ENCODE measurements around the gene SLC9A5. TPM values are rescaled to one million over a fixed set of nuclear protein-coding genes. Genes with fewer than 3 reads are reported as not detected.

SLC9A5 gene
- total and polyA plus RNA-seq, 9 of the 15 experiments (the other 6 are each of a cell fraction or from before 2014, with no cell fraction given): 0.06 to 3.1 (median 1.2) TPM

- FAIRE-seq (no peak), DNase-seq (ENCODE audit: extremely low read depth in 1 of 4, low spot score in 3 of 4) (no peak), ATAC-seq (no peak)
- Histone ChIP-seq H3K9ac (ENCODE audit: insufficient read depth in 1 of 2, low read depth in 2 of 2, low read length in 2 of 2) (peak overlapping the region in 1 of 2 experiments; percentile 78; a peak in 2 of 4 replicates), H3K4me1 (replicated peaks in 1 of 2; ENCODE audit: control insufficient read depth in 2 of 2, insufficient read depth in 2 of 2, low read length in 2 of 2) (peaks cover 23 to 29% of the 10 kb centered on the region in 2 experiments), H3K9me3 (replicated peaks; ENCODE audit: control insufficient read depth, insufficient read depth, low read depth, low read length) (no peaks in the 10 kb centered on the region), H3K27me3 (ENCODE audit: control insufficient read depth in 2 of 2, insufficient read depth in 2 of 2, low read length in 2 of 2) (no peaks in the 10 kb centered on the region), H3K4me2 (ENCODE audit: insufficient read depth, low read length) (no peak overlapping the region), H4K20me1 (replicated peaks; ENCODE audit: control insufficient read depth, insufficient read depth, low read length) (no peaks in the 10 kb centered on the region), H3K4me3 (no peak overlapping the region), H2AFZ (ENCODE audit: low read depth, low read length) (no peak overlapping the region), H3K27ac (ENCODE audit: extremely low read depth, low read depth, low read length) (no peak overlapping the region), H3K9me1 (ENCODE audit: control insufficient read depth, insufficient read depth, low read length) (no peaks in the 10 kb centered on the region), H3K36me3 (ENCODE audit: control insufficient read depth, insufficient read depth, low read length) (peaks cover 11% of the 10 kb centered on the region; the same call in 1 of the 3 replicates), H3K79me2 (ENCODE audit: control insufficient read depth, insufficient read depth, low read length) (no peaks in the 10 kb centered on the region)
- POLR2A ChIA-PET: interaction anchor here (0.5 to 1.8 kb wide), 5 partner anchors 8 to 1203 kb away, joined by 3 to 5 read pairs (median 4); no protein-coding TSS in a partner anchor
- WGBS (ENCODE audit: insufficient coverage, low coverage, missing lambda C conversion rate): 84% methylated on average over 11 of the region's 11 CpGs
- TF ChIP-seq SUPT5H (IDR thresholded peaks at IDR 0.05) (no peak; the same call in 1 of the 2 replicates), ZNF263 (CRISPR knock-in tag; IDR thresholded peaks at IDR 0.05; ENCODE audit: borderline replicate concordance) (peak; percentile 61; the same call in 1 of the 2 replicates), POLR2A (conservative IDR thresholded peaks at IDR 0.05) (0 out of 2 replicates have a peak, but pooled peaks have one; percentile 37), POLR2AphosphoS2 (IDR thresholded peaks at IDR 0.05; ENCODE audit: low read length) (peak; percentile 7; the same call in 1 of the 2 replicates), POLR2G (IDR thresholded peaks at IDR 0.05; ENCODE audit: low read depth, low read length) (peak; percentile 74)
- intact Hi-C loops (cut with micrococcal nuclease) (no loop called here), in situ Hi-C loops (cut with MboI) (no loop called here)
- BruUV-seq (replicated peaks): no TSS peak
- CTCF ChIA-PET (ENCODE audit: low intra/inter-chr PET ratio): no interaction called here
Measured at GRCh38 chr16:67270931-67271338, 22.2 kb downstream of the SLC9A5 start.

- POLR2A ChIA-PET: interaction anchor here (0.5 to 1.0 kb wide), 2 partner anchors 35 to 63 kb away, joined by 3 read pairs; no protein-coding TSS in a partner anchor
- intact Hi-C loops (cut with micrococcal nuclease): no loop called here
- H4K20me1 ChIP-seq (replicated peaks; ENCODE audit: control insufficient read depth, insufficient read depth, low read length): no peaks in the 10 kb centered on the region
- no peaks in the 10 kb centered on the region for H3K9me3 ChIP-seq (replicated peaks; ENCODE audit: control insufficient read depth, insufficient read depth, low read depth, low read length)
- no peak overlapping the region for H3K4me3 ChIP-seq
- BruUV-seq (replicated peaks): no TSS peak
- no peaks in the 10 kb centered on the region for H3K27me3 ChIP-seq (ENCODE audit: control insufficient read depth in 2 of 2, insufficient read depth in 2 of 2, low read length in 2 of 2)
- no peak for FAIRE-seq
- peaks cover 15% of the 10 kb centered on the region; the same call in 1 of the 3 replicates for H3K36me3 ChIP-seq (ENCODE audit: control insufficient read depth, insufficient read depth, low read length)
- H3K4me2 ChIP-seq (ENCODE audit: insufficient read depth, low read length): no peak overlapping the region
- peaks cover 23 to 29% of the 10 kb centered on the region in 2 experiments for H3K4me1 ChIP-seq (replicated peaks in 1 of 2; ENCODE audit: control insufficient read depth in 2 of 2, insufficient read depth in 2 of 2, low read length in 2 of 2)
- no peaks in the 10 kb centered on the region for H3K79me2 ChIP-seq (ENCODE audit: control insufficient read depth, insufficient read depth, low read length)
- H2AFZ ChIP-seq (ENCODE audit: low read depth, low read length): no peak overlapping the region
- CTCF ChIA-PET (ENCODE audit: low intra/inter-chr PET ratio): no interaction called here
- in situ Hi-C loops (cut with MboI): no loop called here
- H3K9me1 ChIP-seq (ENCODE audit: control insufficient read depth, insufficient read depth, low read length): no peaks in the 10 kb centered on the region
- no peak overlapping the region for H3K27ac ChIP-seq (ENCODE audit: extremely low read depth, low read depth, low read length)
- 0 out of 4 replicates have a peak overlapping the region, but pooled peaks of 1 of the 2 experiments have one; percentile 31 for H3K9ac ChIP-seq (ENCODE audit: insufficient read depth in 1 of 2, low read depth in 2 of 2, low read length in 2 of 2)
- TF ChIP-seq GATA2 (CRISPR knock-in tag; IDR thresholded peaks at IDR 0.05) (no peak), FOXK1 (CRISPR knock-in tag; IDR thresholded peaks at IDR 0.05; ENCODE audit: borderline replicate concordance) (no peak), NRF1 (conservative IDR thresholded peaks at IDR 0.05 in 1 of 2, IDR thresholded peaks at IDR 0.05 in 1 of 2) (no peak), MYNN (IDR thresholded peaks at IDR 0.05) (0 out of 2 replicates have a peak, but pooled peaks have one; percentile 4), MYNN (CRISPR knock-in tag; IDR thresholded peaks at IDR 0.05) (no peak), SIN3A (IDR thresholded peaks at IDR 0.05; ENCODE audit: borderline replicate concordance in 2 of 2, control insufficient read depth in 1 of 2, low read depth in 2 of 2, low read length in 2 of 2) (no peak), ZNF239 (CRISPR knock-in tag; IDR thresholded peaks at IDR 0.05) (no peak), ZNF609 (CRISPR knock-in tag; IDR thresholded peaks at IDR 0.05; ENCODE audit: borderline replicate concordance) (no peak)
- DNase-seq (ENCODE audit: extremely low read depth in 1 of 4, low spot score in 3 of 4): no peak
- WGBS (ENCODE audit: insufficient coverage, low coverage, missing lambda C conversion rate): 85% methylated on average over 4 of the region's 4 CpGs
- no peak for ATAC-seq
Measured at GRCh38 chr16:67271446-67271845, 22.7 kb downstream of the SLC9A5 start.

Data from K562 (cell line).